NCI-H187 treated with DMSO at 0.1 percent for 48 hours (cell line): ENCODE measurements around the gene ELOVL4.

ENCODE experiments used
- DNase-seq: peaks from one replicate; lab custom pipeline; 2025; lab: John Stamatoyannopoulos, UW

ELOVL4 gene

GRCh38 chr6:79947191-79948186, at the start of gene ELOVL4:
ELOVL4 (minus strand) TSS chr6:79947553; CDS start chr6:79947279, 274 bp downstream.
- DNase-seq = peak; percentile 58

DNA sequence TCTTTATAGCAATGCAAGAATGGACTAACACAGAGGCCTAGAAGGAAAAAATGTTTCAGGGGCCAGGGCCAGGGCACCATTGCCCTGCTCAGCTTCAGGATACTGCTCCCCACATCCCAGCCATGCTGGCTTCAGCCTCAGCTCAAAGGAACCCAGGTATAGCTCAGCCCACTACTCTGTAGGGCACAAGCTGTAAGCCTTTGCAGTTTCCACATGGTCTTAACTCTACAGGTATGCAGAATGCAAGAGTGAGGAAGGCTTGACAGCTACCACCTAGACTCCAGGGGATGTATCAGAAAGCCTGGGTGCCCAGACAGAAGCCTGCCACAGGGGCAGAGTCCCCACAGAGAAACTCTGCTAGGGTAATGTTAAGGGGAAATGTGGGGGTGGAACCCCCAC, 46.6 kb upstream of the ELOVL4 start:
- no peak for DNase-seq

- no peak for DNase-seq
Observed at GRCh38 chr6:79993012-79993910, 45.9 kb upstream of the ELOVL4 start.

- DNase-seq = no peak
Observed at GRCh38 chr6:79989641-79990040, 42.3 kb upstream of the ELOVL4 start.

DNA sequence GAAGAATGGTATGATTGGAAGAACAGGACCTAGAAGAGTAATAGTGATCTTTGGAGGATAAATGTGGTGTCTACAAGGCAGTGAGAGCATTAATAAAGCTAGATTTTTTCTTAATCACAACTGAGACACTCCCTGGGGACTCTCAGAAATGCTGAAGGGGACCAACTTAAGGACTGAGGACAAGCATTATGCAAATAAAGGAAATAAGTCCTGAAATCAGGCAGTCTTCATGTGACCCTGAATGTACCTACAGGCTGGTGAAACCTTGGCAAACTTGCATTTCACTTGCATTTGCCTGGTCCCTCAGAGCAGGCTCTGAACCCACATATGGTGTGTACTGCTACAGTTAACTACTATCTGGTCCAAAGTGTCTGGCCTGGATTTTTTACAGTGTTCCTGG, 37.8 kb upstream of the ELOVL4 start:
- no peak for DNase-seq

- peak; percentile 57 for DNase-seq
Observed at GRCh38 chr6:79984261-79984660, 36.9 kb upstream of the ELOVL4 start.

- no peak for DNase-seq
Observed at GRCh38 chr6:79981652-79982051, 34.3 kb upstream of the ELOVL4 start.

DNA sequence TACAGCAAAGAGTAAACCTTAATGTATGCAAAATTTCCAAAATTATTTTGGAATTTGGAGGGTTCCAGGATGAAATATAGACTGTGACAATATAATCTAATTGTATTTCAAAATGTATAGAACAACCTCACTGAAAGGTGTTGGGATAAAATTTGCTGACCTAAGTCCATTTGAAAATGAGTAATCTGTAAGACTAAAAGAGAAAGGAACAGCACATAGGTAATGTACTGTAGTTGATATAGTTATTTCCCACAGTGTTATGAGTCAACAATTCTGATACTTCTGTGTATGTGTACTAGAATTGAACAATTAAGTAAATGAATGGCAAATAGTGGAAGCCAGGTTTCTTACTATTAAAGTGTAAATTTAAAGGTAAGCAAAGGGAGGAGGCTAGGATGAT, 23.8 kb upstream of the ELOVL4 start:
- no peak for DNase-seq

DNA sequence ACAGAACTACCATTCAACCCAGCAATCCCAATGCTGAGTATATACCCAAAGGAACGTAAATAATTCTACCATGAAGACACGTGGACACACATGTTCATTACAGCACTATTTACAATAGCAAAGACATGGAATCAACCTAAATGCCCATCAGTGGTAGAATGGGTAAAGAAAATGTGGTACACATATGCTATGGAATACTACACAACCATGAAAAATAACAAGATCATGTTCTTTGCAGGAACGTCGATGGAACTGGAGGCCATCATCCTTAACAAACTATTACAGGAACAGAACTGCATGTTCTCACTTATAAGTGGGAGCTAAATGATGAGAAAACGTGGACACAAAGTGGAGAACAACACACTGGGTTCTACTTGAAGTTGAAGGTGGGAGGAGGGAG, 22.4 kb upstream of the ELOVL4 start:
- DNase-seq = no peak

DNA sequence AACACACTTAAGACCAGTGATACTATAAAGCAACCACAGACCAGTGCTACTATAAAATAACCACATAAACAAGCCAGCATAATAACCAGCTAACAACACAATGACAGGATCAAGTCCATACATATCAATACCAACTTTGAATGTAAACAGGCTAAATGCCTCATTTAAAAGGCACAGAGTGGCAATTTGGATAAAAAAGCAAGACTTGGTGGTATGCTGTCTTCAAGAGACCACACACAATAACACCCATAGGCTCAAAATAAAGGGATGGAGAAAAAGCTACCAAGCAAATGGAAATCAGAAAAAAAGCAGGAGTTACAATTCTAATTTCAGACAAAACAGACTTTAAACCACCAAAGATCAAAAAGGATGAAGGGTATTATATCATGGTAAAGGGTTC, 19.8 kb upstream of the ELOVL4 start:
- no peak for DNase-seq

- DNase-seq = no peak
Observed at GRCh38 chr6:79964607-79965081, 17.3 kb upstream of the ELOVL4 start.

GRCh38 chr6:79954849-79955248, 7.5 kb upstream of the ELOVL4 start:
- no peak for DNase-seq

- DNase-seq = peak; percentile 33
Observed at GRCh38 chr6:79949233-79949632, 1.9 kb upstream of the ELOVL4 start.

- DNase-seq = no peak
Observed at GRCh38 chr6:79946272-79947190, 822 bp downstream of the ELOVL4 start.

GRCh38 chr6:79943133-79943532, 4.2 kb downstream of the ELOVL4 start:
- DNase-seq = no peak

- no peak for DNase-seq
Observed at GRCh38 chr6:79941489-79942151, 5.7 kb downstream of the ELOVL4 start.

DNA sequence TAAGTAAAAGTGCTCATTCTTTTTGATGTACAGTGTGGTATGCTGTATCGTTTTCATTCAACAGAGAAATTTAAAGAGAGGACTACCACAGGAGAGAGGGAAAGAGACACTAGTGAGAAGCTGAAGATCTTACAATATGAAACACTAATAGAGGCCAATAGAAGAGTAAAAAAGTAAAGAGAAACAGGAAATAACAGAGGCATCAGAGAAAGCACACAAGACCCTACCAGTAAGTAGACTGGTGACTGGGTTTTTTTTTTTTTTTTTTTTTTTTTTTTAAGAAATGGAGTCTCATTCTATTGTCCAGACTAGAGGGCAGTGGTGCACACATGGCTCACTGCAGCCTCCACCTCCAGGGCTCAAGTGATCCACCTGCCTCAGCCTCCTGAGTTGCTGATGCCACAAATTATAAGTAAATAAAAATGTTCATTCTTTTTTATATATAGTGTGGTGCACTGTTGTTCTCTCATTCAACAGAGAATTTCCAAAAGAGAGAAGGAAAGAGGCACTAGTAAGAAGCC, 18.8 kb downstream of the ELOVL4 start:
- no peak for DNase-seq

DNA sequence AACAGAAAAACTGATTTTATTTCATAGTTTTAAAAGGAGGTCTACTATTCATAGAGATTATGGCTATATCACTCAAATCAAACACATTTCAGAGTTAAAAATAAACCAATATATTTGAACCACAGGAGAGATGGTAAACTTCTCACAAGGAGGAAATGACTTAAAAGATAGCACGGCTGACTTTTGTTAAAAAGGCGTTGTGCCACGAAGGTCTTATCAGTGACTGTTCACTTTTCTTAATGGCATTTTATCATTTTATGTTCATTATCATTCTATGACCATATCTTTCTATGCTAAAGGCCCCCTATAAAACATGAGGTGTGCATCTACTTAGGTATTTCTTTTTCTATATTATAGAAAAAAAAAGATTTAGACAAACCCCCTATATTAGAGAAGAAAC, 19.6 kb downstream of the ELOVL4 start:
- no peak for DNase-seq

GRCh38 chr6:79923270-79923669, 24.1 kb downstream of the ELOVL4 start:
- DNase-seq = no peak

GRCh38 chr6:79922018-79922417, 25.3 kb downstream of the ELOVL4 start:
- DNase-seq = no peak

- no peak for DNase-seq
Observed at GRCh38 chr6:79913369-79913768, 34.0 kb downstream of the ELOVL4 start.
